Astrocyte (in vitro differentiated cells and primary cell): ENCODE results near the gene PI4KB. TPM values are rescaled to one million over a fixed set of nuclear protein-coding genes. Genes with fewer than 3 reads are reported as not detected.

Experiments
- DNase-seq: peaks from one replicate; pipeline ENCODE4 v3.0.0-alpha.2; 2010; ENCODE audit warnings: low read depth
- FAIRE-seq: peaks from 2 replicates; lab custom pipeline; 2011; peaks lifted over from hg19 to GRCh38; lab: Jason Lieb, UNC
- H2AFZ ChIP-seq: 2 replicates; pipeline ENCODE4 v1.6.0; 2012; ENCODE audit warnings: low read depth, low read length, inconsistent platforms
- H3K27ac ChIP-seq: 2 replicates; pipeline ENCODE4 v1.5.1; 2011; ENCODE audit warnings: low read depth, low read length, inconsistent platforms
- H3K27me3 ChIP-seq: 2 replicates; pipeline ENCODE4 v1.6.0; 2011; ENCODE audit warnings: low read length, inconsistent platforms; ENCODE audit not compliant: insufficient read depth
- H3K36me3 ChIP-seq: 2 replicates; pipeline ENCODE4 v1.5.1; 2011; ENCODE audit warnings: low read length, inconsistent platforms; ENCODE audit not compliant: insufficient read depth
- H3K4me1 ChIP-seq: 2 replicates; pipeline ENCODE4 v1.5.1; 2011; ENCODE audit warnings: low read length, inconsistent platforms; ENCODE audit not compliant: insufficient read depth
- H3K4me2 ChIP-seq: 2 replicates; pipeline ENCODE4 v1.6.0; 2012; ENCODE audit warnings: low read length, inconsistent platforms
- H3K4me3 ChIP-seq: 2 replicates; pipeline ENCODE4 v1.5.1; 2011; ENCODE audit warnings: low read depth, mild to moderate bottlenecking, low read length, inconsistent platforms; ENCODE audit not compliant: insufficient read depth
- H3K79me2 ChIP-seq: 2 replicates; pipeline ENCODE4 v1.6.0; 2012; ENCODE audit warnings: mild to moderate bottlenecking, low read length, inconsistent platforms; ENCODE audit not compliant: insufficient read depth
- H3K9ac ChIP-seq: 2 replicates; pipeline ENCODE4 v1.6.0; 2012; ENCODE audit warnings: mild to moderate bottlenecking, low read length, inconsistent platforms
- H3K9me3 ChIP-seq: 2 replicates; pipeline ENCODE4 v1.5.1; 2012; ENCODE audit warnings: low read depth, mild to moderate bottlenecking, low read length, inconsistent platforms; ENCODE audit not compliant: insufficient read depth
- H4K20me1 ChIP-seq: 2 replicates; pipeline ENCODE4 v1.6.0; 2012; ENCODE audit warnings: low read length, inconsistent platforms; ENCODE audit not compliant: insufficient read depth
- H3K27ac Mint-ChIP-seq: one replicate; pipeline ENCODE4 v1.8.0; 2021; ENCODE audit warnings: mild to moderate bottlenecking, mixed read lengths; ENCODE audit not compliant: unreplicated experiment
- H3K27me3 Mint-ChIP-seq: one replicate; pipeline ENCODE4 v1.8.0; 2021; ENCODE audit warnings: low read depth, mixed read lengths; ENCODE audit not compliant: unreplicated experiment
- H3K36me3 Mint-ChIP-seq: one replicate; pipeline ENCODE4 v1.8.0; 2021; ENCODE audit warnings: low read depth, mixed read lengths; ENCODE audit not compliant: unreplicated experiment
- H3K4me1 Mint-ChIP-seq: one replicate; pipeline ENCODE4 v1.8.0; 2021; ENCODE audit warnings: low read depth, mixed read lengths; ENCODE audit not compliant: unreplicated experiment
- H3K4me3 Mint-ChIP-seq: one replicate; pipeline ENCODE4 v1.8.0; 2021; ENCODE audit warnings: mild to moderate bottlenecking, moderate library complexity, mixed read lengths; ENCODE audit not compliant: unreplicated experiment
- H3K9me3 Mint-ChIP-seq: one replicate; pipeline ENCODE4 v1.8.0; 2021; ENCODE audit warnings: mild to moderate bottlenecking, mixed read lengths; ENCODE audit not compliant: unreplicated experiment
- EZH2 ChIP-seq: IDR thresholded peaks from 2 replicates; pipeline ENCODE4 v1.6.1; 2012; ENCODE audit warnings: mild to moderate bottlenecking, low read length, inconsistent platforms; ENCODE audit not compliant: insufficient read depth
- total RNA-seq: library from RNA; stranded (reverse); gene quantifications from 2 replicates; pipeline ENCODE4 v1.2.1, GENCODE V29; 2021
- TF ChIP-seq, protein P1 (sequence below): IDR thresholded peaks from 2 replicates; pipeline ENCODE4 v1.5.1; 2011; ENCODE audit warnings: low read depth, mild to moderate bottlenecking, inconsistent platforms, low read length, moderate library complexity; ENCODE audit not compliant: insufficient read depth

PI4KB gene
- total RNA-seq, 1 donor from 2014 or later, result 67.8 TPM

DNA sequence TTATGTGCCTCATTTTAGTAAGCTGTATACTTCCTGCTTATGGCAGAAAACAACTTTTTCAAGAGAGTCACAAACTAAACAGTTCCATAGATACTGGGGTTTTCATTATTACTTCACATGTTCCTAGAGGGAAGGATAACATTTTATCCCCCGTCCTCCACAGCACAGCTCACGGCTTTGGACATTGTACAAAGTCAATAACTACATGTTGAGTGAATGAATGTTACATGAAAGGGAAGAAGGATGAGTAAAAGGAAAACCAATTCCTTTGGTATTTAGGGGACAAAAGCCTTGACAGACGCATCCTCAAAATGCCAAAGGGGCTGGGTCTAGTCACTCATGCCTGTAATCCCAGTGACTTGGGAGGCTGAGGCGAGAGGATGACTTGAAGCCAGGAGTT lies 14.8 kb downstream of the PI4KB start:
- Histone ChIP-seq H3K4me3 (no peak overlapping the region), H3K9me3 (no peaks in the 10 kb centered on the region), H3K4me1 (peaks cover 56% of the 10 kb centered on the region), H3K27me3 (no peaks in the 10 kb centered on the region), H3K27ac (peak overlapping the region; percentile 92), H3K36me3 (peaks cover 32% of the 10 kb centered on the region), H3K79me2 (peaks cover 60% of the 10 kb centered on the region), H3K9ac (peak overlapping the region; percentile 70), H3K4me2 (peak overlapping the region; percentile 70), H2AFZ (no peak overlapping the region), H4K20me1 (peaks cover 45% of the 10 kb centered on the region)
- Mint-ChIP-seq H3K36me3 (peaks cover 34% of the 10 kb centered on the region), H3K4me1 (peaks cover 63% of the 10 kb centered on the region), H3K27ac (peak overlapping the region; percentile 100), H3K27me3 (no peaks in the 10 kb centered on the region), H3K9me3 (no peaks in the 10 kb centered on the region), H3K4me3 (peak overlapping the region; percentile 73)
- TF ChIP-seq, protein P1, sequence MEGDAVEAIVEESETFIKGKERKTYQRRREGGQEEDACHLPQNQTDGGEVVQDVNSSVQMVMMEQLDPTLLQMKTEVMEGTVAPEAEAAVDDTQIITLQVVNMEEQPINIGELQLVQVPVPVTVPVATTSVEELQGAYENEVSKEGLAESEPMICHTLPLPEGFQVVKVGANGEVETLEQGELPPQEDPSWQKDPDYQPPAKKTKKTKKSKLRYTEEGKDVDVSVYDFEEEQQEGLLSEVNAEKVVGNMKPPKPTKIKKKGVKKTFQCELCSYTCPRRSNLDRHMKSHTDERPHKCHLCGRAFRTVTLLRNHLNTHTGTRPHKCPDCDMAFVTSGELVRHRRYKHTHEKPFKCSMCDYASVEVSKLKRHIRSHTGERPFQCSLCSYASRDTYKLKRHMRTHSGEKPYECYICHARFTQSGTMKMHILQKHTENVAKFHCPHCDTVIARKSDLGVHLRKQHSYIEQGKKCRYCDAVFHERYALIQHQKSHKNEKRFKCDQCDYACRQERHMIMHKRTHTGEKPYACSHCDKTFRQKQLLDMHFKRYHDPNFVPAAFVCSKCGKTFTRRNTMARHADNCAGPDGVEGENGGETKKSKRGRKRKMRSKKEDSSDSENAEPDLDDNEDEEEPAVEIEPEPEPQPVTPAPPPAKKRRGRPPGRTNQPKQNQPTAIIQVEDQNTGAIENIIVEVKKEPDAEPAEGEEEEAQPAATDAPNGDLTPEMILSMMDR, result no peak
- TF ChIP-seq EZH2, result no peak
- DNase-seq (no peak), FAIRE-seq (no peak)

DNA sequence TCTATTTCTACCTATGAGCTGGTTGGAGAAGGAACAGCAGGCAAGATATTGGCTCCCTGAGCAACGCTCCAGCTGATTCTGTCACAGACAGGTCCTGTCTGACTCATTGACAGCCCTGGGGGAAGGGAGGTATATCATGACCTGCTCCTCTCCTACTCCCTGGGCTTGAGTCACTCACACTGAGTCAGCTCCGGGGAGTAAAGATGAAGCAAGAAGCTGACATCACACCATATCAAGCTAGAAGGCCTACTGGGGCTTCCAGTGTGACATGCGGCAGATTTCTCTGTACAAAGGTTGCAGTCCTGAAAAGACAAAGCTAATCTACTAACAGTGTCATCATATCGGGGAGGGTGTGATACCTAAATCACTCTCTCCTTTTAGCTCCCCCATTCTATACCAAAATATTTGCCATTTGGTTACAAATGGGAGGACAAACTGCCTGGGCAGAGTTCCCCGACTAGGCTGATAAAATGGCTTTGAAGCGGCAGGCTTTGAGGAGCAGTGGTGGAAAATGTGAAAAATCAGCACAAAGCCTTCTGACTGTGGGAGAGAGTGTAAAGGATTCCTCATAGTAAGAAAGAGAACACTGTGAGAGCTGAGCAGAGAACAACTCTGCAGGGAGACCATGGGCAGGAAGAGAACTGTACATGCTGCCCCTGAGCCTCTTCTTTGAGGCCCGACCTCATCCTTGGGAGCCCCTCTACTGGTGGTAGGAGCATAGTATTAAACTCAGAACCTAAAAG lies 15.5 kb downstream of the PI4KB start:
- H3K27ac Mint-ChIP-seq, result peak overlapping the region; percentile 100

More for the DNA sequence above, 15.5 kb downstream of the PI4KB start:
- Histone ChIP-seq H3K9me3 (no peaks in the 10 kb centered on the region), H3K9ac (peak overlapping the region; percentile 70), H3K27ac (peak overlapping the region; percentile 92), H3K27me3 (no peaks in the 10 kb centered on the region), H2AFZ (no peak overlapping the region), H3K79me2 (peaks cover 58% of the 10 kb centered on the region), H3K4me2 (peak overlapping the region; percentile 70), H3K4me3 (peak overlapping the region; percentile 1), H3K4me1 (peaks cover 56% of the 10 kb centered on the region), H3K36me3 (peaks cover 37% of the 10 kb centered on the region), H4K20me1 (peaks cover 45% of the 10 kb centered on the region)
- H3K36me3 Mint-ChIP-seq, result peaks cover 39% of the 10 kb centered on the region
- FAIRE-seq (peak; percentile 97), DNase-seq (peak; percentile 99)
- no peak for TF ChIP-seq EZH2
- TF ChIP-seq, protein P1, result no peak
- peak overlapping the region; percentile 64 for H3K4me3 Mint-ChIP-seq
- no peaks in the 10 kb centered on the region for H3K27me3 Mint-ChIP-seq
- H3K4me1 Mint-ChIP-seq, result peaks cover 63% of the 10 kb centered on the region
- no peaks in the 10 kb centered on the region for H3K9me3 Mint-ChIP-seq
